Peyer's patch (tissue), 4 donors: ENCODE data around the gene SLC9A7.

Experiments
- POLR2A ChIP-seq, 2 donors: fragments of 450-650 bp; IDR thresholded peaks; one replicate each; pipeline ENCODE4 v1.5.1; 2017; ENCODE audit warnings: antibody characterized with exemption in 2 of 2, mild to moderate bottlenecking in 2 of 2, moderate library complexity in 2 of 2
- TF ChIP-seq, protein P1 (sequence below), 6 experiments: fragments of 450-650 bp in 4 of 6; fragments of 200-600 bp in 2 of 6; sonication (generic) in 1 of 6; IDR thresholded peaks; one replicate each; pipeline ENCODE4 v1.5.1; 2017 to 2019; ENCODE audit warnings: antibody characterized with exemption in 6 of 6, mild to moderate bottlenecking in 3 of 6, moderate library complexity in 1 of 6

DNA sequence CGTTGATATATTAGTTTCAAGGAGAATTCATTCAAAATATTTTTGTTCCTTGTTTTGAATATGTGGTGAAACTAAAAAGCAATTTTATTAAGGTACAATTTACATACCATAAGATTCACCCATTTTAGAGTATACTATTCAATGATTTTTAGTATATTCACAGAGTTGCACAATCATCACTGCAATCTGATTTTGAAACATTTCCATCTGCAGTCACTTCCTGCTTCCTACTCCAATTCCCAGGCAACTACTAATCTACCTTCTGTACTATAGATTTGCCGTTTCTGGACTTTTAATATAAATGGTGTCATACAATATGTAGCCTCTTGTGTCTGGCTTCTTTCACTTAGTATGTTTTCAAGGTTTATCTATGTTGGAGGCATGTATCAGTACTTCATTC is 71.3 kb downstream of the SLC9A7 start:
- TF ChIP-seq, protein P1, sequence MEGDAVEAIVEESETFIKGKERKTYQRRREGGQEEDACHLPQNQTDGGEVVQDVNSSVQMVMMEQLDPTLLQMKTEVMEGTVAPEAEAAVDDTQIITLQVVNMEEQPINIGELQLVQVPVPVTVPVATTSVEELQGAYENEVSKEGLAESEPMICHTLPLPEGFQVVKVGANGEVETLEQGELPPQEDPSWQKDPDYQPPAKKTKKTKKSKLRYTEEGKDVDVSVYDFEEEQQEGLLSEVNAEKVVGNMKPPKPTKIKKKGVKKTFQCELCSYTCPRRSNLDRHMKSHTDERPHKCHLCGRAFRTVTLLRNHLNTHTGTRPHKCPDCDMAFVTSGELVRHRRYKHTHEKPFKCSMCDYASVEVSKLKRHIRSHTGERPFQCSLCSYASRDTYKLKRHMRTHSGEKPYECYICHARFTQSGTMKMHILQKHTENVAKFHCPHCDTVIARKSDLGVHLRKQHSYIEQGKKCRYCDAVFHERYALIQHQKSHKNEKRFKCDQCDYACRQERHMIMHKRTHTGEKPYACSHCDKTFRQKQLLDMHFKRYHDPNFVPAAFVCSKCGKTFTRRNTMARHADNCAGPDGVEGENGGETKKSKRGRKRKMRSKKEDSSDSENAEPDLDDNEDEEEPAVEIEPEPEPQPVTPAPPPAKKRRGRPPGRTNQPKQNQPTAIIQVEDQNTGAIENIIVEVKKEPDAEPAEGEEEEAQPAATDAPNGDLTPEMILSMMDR (IDR thresholded peaks at IDR 0.05), result no peak
- no peak for TF ChIP-seq POLR2A (IDR thresholded peaks at IDR 0.05)
